ENCODE results near the gene DEPP1. TPM values are rescaled to one million over a fixed set of nuclear protein-coding genes. Genes with fewer than 3 reads are reported as not detected.

Gene DEPP1
- total and polyA plus RNA-seq, 2 of the 13 experiments (the other 11 are each of a cell fraction or from before 2014, with no cell fraction given): 14.8 to 270 TPM

DNA sequence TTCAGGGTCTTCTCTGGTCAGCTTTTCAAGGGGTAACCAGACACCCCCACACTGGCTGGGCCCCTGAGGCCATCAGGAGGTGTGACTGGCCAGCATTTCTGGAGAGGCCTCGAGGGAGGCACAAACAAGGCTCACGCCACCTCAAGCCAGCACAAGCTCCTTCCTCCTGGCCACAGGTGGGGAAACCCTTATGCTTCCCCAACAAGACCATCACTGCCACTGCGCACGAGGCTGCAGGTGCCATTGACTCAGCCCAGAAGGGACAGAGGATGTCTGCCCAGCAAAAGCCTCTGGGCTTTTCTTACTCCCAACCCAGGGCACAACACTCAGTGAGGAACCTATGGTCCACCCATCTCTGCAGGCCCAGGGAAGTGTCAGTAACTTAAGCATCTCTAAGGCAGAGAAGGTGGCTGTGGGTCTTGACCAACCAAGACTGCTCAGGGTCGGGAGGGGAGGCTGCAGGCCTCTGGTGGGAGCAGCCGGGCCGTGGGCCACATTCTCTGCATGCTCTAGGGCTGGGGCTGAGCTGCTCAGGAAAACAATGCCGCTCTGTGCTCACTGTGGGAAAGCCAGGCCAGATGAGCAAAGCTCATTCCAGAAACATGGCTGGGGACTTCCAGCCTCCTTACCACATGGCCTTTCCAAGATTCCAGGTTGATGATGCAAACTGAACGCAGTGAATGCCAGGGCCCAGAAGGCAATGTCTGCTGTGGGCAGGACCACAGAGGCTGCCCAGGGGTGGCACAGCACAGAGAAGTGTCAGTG lies 43.2 kb downstream of the DEPP1 start (continued):
- TF ChIP-seq, protein P1, sequence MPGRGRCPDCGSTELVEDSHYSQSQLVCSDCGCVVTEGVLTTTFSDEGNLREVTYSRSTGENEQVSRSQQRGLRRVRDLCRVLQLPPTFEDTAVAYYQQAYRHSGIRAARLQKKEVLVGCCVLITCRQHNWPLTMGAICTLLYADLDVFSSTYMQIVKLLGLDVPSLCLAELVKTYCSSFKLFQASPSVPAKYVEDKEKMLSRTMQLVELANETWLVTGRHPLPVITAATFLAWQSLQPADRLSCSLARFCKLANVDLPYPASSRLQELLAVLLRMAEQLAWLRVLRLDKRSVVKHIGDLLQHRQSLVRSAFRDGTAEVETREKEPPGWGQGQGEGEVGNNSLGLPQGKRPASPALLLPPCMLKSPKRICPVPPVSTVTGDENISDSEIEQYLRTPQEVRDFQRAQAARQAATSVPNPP (CRISPR knock-in tag; IDR thresholded peaks at IDR 0.05): peak; percentile 81
- no peak for TF ChIP-seq ZNF570 (CRISPR knock-in tag; IDR thresholded peaks at IDR 0.05; ENCODE audit: borderline replicate concordance)
- TF ChIP-seq ZNF253 (CRISPR knock-in tag; IDR thresholded peaks at IDR 0.05; ENCODE audit: borderline replicate concordance): peak; percentile 93
- no peak for TF ChIP-seq KLF12 (CRISPR knock-in tag; IDR thresholded peaks at IDR 0.05; ENCODE audit: borderline replicate concordance)
- peak; percentile 71; the same call in 1 of the 2 replicates for TF ChIP-seq ZNF530 (CRISPR knock-in tag; IDR thresholded peaks at IDR 0.05; ENCODE audit: low read depth)
- no peak for TF ChIP-seq ZNF549 (CRISPR knock-in tag; IDR thresholded peaks at IDR 0.05)
- TF ChIP-seq, protein P2, sequence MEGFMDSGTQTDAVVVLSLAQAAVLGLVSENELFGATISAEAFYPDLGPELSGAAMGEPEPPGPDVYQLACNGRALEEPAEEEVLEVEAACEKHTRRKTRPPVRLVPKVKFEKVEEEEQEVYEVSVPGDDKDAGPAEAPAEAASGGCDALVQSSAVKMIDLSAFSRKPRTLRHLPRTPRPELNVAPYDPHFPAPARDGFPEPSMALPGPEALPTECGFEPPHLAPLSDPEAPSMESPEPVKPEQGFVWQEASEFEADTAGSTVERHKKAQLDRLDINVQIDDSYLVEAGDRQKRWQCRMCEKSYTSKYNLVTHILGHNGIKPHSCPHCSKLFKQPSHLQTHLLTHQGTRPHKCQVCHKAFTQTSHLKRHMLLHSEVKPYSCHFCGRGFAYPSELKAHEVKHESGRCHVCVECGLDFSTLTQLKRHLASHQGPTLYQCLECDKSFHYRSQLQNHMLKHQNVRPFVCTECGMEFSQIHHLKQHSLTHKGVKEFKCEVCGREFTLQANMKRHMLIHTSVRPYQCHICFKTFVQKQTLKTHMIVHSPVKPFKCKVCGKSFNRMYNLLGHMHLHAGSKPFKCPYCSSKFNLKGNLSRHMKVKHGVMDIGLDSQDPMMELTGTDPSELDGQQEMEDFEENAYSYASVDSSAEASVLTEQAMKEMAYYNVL (CRISPR knock-in tag; IDR thresholded peaks at IDR 0.05; ENCODE audit: borderline replicate concordance): peak; percentile 37; the same call in 1 of the 2 replicates
- no peak; the same call in 1 of the 2 replicates for TF ChIP-seq ZNF614 (CRISPR knock-in tag; IDR thresholded peaks at IDR 0.05; ENCODE audit: borderline replicate concordance)
- TF ChIP-seq, protein P3, sequence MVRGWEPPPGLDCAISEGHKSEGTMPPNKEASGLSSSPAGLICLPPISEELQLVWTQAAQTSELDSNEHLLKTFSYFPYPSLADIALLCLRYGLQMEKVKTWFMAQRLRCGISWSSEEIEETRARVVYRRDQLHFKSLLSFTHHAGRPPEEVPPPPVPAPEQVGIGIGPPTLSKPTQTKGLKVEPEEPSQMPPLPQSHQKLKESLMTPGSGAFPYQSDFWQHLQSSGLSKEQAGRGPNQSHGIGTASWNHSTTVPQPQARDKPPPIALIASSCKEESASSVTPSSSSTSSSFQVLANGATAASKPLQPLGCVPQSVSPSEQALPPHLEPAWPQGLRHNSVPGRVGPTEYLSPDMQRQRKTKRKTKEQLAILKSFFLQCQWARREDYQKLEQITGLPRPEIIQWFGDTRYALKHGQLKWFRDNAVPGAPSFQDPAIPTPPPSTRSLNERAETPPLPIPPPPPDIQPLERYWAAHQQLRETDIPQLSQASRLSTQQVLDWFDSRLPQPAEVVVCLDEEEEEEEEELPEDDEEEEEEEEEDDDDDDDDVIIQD (CRISPR knock-in tag; IDR thresholded peaks at IDR 0.05; ENCODE audit: low read depth): no peak
- no peak for TF ChIP-seq GTF2F1 (IDR thresholded peaks at IDR 0.05; ENCODE audit: low read length)
- TF ChIP-seq, protein P4, sequence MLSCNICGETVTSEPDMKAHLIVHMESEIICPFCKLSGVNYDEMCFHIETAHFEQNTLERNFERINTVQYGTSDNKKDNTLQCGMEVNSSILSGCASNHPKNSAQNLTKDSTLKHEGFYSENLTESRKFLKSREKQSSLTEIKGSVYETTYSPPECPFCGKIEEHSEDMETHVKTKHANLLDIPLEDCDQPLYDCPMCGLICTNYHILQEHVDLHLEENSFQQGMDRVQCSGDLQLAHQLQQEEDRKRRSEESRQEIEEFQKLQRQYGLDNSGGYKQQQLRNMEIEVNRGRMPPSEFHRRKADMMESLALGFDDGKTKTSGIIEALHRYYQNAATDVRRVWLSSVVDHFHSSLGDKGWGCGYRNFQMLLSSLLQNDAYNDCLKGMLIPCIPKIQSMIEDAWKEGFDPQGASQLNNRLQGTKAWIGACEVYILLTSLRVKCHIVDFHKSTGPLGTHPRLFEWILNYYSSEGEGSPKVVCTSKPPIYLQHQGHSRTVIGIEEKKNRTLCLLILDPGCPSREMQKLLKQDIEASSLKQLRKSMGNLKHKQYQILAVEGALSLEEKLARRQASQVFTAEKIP (CRISPR knock-in tag; IDR thresholded peaks at IDR 0.05; ENCODE audit: borderline replicate concordance): no peak
- TF ChIP-seq REXO4 (CRISPR knock-in tag; IDR thresholded peaks at IDR 0.05; ENCODE audit: borderline replicate concordance): peak; percentile 91
- no peak for TF ChIP-seq SP1 (IDR thresholded peaks at IDR 0.05)
- TF ChIP-seq SP1 (CRISPR knock-in tag; IDR thresholded peaks at IDR 0.05): no peak
- 0 out of 2 replicates have a peak, but pooled peaks have one; percentile 49 for TF ChIP-seq ZNF761 (CRISPR knock-in tag; conservative IDR thresholded peaks at IDR 0.05)
- TF ChIP-seq, protein P5, sequence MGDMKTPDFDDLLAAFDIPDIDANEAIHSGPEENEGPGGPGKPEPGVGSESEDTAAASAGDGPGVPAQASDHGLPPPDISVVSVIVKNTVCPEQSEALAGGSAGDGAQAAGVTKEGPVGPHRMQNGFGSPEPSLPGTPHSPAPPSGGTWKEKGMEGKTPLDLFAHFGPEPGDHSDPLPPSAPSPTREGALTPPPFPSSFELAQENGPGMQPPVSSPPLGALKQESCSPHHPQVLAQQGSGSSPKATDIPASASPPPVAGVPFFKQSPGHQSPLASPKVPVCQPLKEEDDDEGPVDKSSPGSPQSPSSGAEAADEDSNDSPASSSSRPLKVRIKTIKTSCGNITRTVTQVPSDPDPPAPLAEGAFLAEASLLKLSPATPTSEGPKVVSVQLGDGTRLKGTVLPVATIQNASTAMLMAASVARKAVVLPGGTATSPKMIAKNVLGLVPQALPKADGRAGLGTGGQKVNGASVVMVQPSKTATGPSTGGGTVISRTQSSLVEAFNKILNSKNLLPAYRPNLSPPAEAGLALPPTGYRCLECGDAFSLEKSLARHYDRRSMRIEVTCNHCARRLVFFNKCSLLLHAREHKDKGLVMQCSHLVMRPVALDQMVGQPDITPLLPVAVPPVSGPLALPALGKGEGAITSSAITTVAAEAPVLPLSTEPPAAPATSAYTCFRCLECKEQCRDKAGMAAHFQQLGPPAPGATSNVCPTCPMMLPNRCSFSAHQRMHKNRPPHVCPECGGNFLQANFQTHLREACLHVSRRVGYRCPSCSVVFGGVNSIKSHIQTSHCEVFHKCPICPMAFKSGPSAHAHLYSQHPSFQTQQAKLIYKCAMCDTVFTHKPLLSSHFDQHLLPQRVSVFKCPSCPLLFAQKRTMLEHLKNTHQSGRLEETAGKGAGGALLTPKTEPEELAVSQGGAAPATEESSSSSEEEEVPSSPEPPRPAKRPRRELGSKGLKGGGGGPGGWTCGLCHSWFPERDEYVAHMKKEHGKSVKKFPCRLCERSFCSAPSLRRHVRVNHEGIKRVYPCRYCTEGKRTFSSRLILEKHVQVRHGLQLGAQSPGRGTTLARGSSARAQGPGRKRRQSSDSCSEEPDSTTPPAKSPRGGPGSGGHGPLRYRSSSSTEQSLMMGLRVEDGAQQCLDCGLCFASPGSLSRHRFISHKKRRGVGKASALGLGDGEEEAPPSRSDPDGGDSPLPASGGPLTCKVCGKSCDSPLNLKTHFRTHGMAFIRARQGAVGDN (CRISPR knock-in tag; IDR thresholded peaks at IDR 0.05): peak; percentile 100
